GM10847 (cell line): ENCODE results near the gene ATP11B.

Experiments used
- POLR2A ChIP-seq: IDR thresholded peaks from 2 replicates; pipeline ENCODE4 v1.6.1; 2011; ENCODE audit not compliant: insufficient read length; ENCODE audit errors: extremely low read depth

Gene ATP11B

GRCh38 chr3:182948305-182948704, 155.0 kb downstream of the ATP11B start:
- TF ChIP-seq POLR2A = no peak

DNA sequence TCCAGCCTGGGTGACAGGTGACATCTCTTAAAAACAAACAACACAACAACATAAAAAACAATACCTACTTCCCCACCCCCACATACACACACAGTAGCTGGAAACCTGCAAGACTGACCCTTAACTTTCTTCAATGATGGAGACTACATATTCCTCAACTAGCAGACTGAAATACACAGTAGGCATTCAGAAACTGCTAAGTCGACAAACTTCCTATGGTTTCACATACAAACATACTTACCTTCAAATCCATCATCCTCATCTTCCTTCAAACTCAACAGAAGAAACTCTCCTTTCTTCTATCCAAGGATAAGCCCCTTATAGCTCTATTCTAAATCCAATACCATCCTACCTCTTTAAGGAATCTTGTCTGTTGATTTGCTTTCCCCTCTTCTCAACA, 156.4 kb downstream of the ATP11B start:
- no peak for TF ChIP-seq POLR2A

DNA sequence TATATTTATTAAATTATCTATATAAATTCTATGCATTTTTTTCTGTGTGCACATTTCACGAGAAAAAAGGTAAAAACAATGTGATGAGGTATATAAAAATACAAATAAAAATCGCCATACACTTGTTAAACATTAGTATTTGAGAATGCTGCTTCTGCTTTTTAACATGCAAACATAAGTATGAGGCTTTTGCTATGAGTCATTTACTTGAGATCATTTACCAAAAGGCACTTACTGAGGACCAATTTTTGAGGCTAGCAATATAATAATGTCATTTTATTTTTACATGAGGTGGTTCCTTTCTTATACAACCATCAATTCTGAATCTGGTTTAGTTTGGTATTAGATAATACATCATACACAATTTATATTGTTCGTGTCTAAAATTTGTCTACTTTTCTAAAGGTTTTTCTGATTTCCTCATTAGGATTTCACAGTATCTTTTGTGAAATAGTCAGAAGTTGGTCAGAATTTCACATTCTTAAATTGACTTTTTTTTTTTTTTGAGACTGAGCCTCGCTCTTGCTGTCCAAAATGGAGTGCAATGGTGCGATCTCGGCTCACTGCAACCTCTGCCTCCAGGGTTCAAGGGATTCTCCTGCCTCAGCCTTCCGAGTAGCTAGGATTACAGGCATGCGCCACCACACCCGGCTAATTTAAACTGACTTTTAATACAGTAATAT, 161.4 kb downstream of the ATP11B start:
- no peak for TF ChIP-seq POLR2A

DNA sequence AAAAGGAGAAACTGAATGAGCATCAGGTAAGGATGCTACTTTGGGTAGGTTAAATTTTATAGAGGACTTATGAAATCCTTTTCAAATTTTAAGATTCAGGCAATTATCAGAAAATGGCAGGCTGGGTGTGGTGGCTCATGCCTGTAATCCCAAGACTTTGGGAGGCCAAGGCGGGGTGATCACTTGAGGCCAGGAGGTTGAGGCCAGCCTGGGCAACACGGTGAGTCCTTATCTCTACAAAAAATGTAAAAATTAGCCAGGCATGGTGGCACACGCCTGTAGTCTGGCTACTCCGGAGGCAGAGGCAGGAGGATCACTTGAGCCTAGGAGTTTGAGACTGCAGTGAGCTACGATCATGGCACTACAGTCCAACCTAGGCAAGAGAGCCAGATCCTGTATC, 163.9 kb downstream of the ATP11B start:
- TF ChIP-seq POLR2A = no peak

- TF ChIP-seq POLR2A = no peak
Observed at GRCh38 chr3:182957676-182958266, 164.5 kb downstream of the ATP11B start.

- no peak for TF ChIP-seq POLR2A
Observed at GRCh38 chr3:182959474-182960350, 166.4 kb downstream of the ATP11B start.

GRCh38 chr3:182962166-182962565, 168.9 kb downstream of the ATP11B start:
- no peak for TF ChIP-seq POLR2A

DNA sequence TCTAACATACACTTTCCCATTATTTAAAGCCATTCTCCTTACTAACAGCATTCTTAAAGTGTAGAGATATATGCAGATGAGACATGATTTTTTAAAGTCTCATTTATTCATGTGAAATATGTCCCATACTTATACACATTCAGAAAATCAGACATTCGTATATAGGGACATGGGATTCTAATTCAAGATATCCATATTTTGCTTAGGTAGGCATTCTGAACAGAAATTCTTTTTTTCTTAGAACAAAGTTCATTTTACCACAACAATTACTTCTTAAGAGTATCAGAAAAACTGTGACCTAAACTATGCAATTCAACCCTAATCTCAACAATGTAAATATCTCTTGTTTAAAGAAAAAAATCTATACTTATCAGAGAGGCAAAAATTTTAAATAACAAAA, 170.9 kb downstream of the ATP11B start:
- TF ChIP-seq POLR2A = no peak

- TF ChIP-seq POLR2A = no peak
Observed at GRCh38 chr3:182965861-182966366, 172.6 kb downstream of the ATP11B start.

DNA sequence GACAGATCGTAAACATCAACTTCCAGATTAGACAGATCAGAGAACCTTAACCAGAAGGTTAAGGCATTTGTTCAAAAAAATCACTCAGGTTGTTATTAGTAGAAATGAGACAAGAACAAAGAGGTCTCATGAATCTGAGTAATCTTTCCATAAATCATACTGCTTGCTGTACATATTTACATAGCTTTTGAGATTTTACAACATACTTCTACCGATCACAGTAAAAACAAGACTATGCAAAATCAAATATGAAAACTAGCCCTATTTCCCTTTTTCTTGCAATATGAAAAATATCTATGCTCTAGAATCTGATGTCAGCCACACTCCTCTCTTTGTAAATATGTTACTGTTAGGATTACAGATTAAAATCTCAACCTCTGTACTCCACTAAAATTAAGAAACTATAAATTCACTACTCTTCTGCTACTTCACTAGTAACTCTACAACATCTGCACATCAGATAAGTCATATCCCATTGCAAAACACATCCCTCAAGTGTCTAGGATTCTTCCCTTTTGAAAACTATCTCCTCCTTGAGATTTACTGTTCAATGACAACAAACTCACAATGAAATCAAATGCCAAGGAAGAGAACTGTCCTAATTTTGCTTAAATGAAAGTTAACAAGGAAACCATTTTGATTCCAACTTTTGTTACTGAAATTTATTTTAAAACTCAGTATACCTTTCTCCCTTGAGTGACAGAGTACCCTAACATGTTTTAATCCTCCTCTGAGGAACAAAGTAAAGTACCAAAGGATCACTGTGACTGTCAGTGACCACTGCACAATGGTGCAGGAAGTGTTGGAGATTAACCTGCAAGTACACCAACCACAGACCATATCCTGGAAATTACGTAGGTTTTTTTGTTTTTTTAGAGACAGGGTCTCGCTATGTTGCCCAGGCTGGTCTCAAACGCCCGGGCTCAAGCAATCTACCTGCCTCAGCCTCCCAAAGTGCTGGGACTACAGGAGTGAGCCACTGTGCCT, 174.2 kb downstream of the ATP11B start:
- no peak for TF ChIP-seq POLR2A

DNA sequence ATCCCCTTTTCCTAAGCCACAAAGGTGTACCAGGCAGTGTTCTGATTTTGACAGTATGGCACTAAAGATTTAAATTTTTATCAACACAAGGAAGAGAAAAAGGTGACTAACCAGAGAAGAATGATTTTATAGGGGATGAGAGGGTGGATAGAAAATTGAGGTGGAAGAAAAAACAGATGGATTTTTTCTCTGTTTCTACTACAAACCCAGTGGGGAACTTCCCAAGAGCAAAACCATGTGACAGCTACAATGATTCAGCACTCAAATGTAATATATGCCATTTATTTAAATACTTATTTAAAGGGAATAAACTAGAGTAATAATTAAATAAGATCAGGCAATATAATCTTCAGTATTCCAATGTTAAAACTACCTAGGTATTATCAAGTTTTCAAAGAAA, 176.0 kb downstream of the ATP11B start:
- TF ChIP-seq POLR2A = no peak

- TF ChIP-seq POLR2A = no peak
Observed at GRCh38 chr3:182969853-182970252, 176.5 kb downstream of the ATP11B start.

DNA sequence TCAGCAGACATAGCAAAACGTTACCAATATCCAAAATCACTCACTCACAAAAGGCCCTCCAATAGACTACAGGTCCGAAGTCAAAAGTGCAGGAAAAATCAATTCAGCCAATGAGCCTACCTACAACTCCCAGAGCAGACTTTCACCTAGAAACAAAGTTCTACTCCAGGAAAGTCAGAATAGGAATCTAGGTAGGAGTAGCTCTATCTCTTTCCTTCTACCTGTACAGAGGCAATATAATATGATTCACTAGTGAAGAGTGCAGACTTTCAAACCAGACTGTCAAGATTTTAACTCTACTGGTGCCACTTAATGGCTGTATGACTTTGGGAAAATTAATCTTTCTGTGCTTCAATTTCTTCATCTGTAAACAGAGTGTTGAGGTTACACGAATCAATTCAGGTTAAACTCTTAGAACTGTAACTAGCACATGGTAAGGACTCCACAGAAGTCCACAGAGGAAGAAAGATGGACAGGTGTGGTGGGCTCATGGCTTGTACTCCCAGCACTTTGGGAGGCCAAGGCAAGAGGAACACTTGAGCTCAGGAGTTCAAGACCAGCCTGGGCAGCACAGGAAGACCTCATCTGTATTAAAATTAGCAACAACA, 177.6 kb downstream of the ATP11B start:
- TF ChIP-seq POLR2A = no peak
